Measurements from ENCODE around the gene WTAP. TPM values are rescaled to one million over a fixed set of nuclear protein-coding genes. Genes with fewer than 3 reads are reported as not detected.

The WTAP gene
- total RNA-seq, 4 donors from 2014 or later: 83.6 to 132 (median 119) TPM

GRCh38 chr6:159691133-159691962 lies 36.0 kb upstream of the WTAP start:
- WGBS, 2 donors: 21 to 27% methylated on average over 11 of the region's 11 CpGs
- peak overlapping the region; percentile 37 to 97 (median 93) for H3K27ac ChIP-seq
- no peak for DNase-seq

DNA sequence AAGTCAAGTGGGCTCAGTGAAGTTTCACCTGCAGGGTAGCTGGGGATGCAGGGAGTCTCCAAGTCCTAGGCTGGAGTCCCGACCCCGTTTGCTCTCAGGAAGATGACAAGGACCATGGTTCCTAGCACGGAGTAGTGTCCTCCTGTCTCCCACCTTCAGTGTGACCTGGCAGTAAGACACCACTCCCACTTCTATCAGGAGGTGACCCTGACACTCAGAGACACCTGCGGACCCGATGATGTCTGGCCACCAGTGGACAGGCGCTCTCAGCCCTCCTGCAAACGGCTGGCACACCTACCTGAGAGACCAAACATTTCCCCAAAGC lies 35.4 kb upstream of the WTAP start:
- no peaks in the 10 kb centered on the region for H3K27me3 ChIP-seq
- DNase-seq: peak in 1 of 2 donors; percentile 5
- H3K4me1 ChIP-seq: peaks cover 9 to 18% of the 10 kb centered on the region in 2 donors

More at GRCh38 chr6:159691133-159691962, 36.0 kb upstream of the WTAP start:
- no peaks in the 10 kb centered on the region for H3K9me3 ChIP-seq
- peaks cover 9 to 18% of the 10 kb centered on the region in 2 donors for H3K4me1 ChIP-seq
- H3K36me3 ChIP-seq: peaks cover 6 to 9% of the 10 kb centered on the region in 2 donors
- no peaks in the 10 kb centered on the region for H3K27me3 ChIP-seq
- intact Hi-C loops (cut with DNase I): loop anchor here (5.0 to 10.0 kb wide), 2 partner anchors 73 to 96 kb away; partner anchors contain the start of genes ACAT2 and TCP1
- no peak for TF ChIP-seq POLR2A (IDR thresholded peaks at IDR 0.05)
- TF ChIP-seq, protein P1, sequence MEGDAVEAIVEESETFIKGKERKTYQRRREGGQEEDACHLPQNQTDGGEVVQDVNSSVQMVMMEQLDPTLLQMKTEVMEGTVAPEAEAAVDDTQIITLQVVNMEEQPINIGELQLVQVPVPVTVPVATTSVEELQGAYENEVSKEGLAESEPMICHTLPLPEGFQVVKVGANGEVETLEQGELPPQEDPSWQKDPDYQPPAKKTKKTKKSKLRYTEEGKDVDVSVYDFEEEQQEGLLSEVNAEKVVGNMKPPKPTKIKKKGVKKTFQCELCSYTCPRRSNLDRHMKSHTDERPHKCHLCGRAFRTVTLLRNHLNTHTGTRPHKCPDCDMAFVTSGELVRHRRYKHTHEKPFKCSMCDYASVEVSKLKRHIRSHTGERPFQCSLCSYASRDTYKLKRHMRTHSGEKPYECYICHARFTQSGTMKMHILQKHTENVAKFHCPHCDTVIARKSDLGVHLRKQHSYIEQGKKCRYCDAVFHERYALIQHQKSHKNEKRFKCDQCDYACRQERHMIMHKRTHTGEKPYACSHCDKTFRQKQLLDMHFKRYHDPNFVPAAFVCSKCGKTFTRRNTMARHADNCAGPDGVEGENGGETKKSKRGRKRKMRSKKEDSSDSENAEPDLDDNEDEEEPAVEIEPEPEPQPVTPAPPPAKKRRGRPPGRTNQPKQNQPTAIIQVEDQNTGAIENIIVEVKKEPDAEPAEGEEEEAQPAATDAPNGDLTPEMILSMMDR (IDR thresholded peaks at IDR 0.05): peak; percentile 40 to 94 (median 77)
- peak overlapping the region in 2 of 3 donors; percentile 8 to 74 for H3K4me3 ChIP-seq (replicated peaks in 1 of 3)

GRCh38 chr6:159692303-159693127 lies 34.8 kb upstream of the WTAP start:
- DNase-seq: peak; percentile 60 to 61
- Histone ChIP-seq H3K9me3 (no peaks in the 10 kb centered on the region), H3K27ac (peak overlapping the region; percentile 93 to 98 (median 97)), H3K27me3 (no peaks in the 10 kb centered on the region), H3K4me1 (peaks cover 9 to 18% of the 10 kb centered on the region in 2 donors), H3K36me3 (peaks cover 3 to 6% of the 10 kb centered on the region in 2 donors), H3K4me3 (replicated peaks in 1 of 3) (peak overlapping the region; percentile 74 to 88 (median 86))
- TF ChIP-seq, protein P1 (IDR thresholded peaks at IDR 0.05): no peak
- WGBS, 2 donors: 4 to 9% methylated on average over 14 to 25 of the region's 66 CpGs
- intact Hi-C loops (cut with DNase I): loop anchor here (2.0 to 10.0 kb wide), 3 partner anchors 34 to 95 kb away; partner anchors contain the start of genes ACAT2, TCP1 and WTAP

More for the DNA sequence above, 35.4 kb upstream of the WTAP start:
- H3K36me3 ChIP-seq: peaks cover 6 to 9% of the 10 kb centered on the region in 2 donors
- peak overlapping the region; percentile 37 to 97 (median 93) for H3K27ac ChIP-seq
- H3K9me3 ChIP-seq: no peaks in the 10 kb centered on the region
- intact Hi-C loops (cut with DNase I): loop anchor here (2.0 to 10.0 kb wide), 3 partner anchors 35 to 95 kb away; partner anchors contain the start of genes ACAT2, TCP1 and WTAP
- WGBS, 2 donors: 33 to 44% methylated on average over 7 of the region's 7 CpGs
- peak overlapping the region in 2 of 3 donors; percentile 8 to 74 for H3K4me3 ChIP-seq (replicated peaks in 1 of 3)
- no peak for TF ChIP-seq POLR2A (IDR thresholded peaks at IDR 0.05)
- TF ChIP-seq, protein P1 (IDR thresholded peaks at IDR 0.05): no peak

DNA sequence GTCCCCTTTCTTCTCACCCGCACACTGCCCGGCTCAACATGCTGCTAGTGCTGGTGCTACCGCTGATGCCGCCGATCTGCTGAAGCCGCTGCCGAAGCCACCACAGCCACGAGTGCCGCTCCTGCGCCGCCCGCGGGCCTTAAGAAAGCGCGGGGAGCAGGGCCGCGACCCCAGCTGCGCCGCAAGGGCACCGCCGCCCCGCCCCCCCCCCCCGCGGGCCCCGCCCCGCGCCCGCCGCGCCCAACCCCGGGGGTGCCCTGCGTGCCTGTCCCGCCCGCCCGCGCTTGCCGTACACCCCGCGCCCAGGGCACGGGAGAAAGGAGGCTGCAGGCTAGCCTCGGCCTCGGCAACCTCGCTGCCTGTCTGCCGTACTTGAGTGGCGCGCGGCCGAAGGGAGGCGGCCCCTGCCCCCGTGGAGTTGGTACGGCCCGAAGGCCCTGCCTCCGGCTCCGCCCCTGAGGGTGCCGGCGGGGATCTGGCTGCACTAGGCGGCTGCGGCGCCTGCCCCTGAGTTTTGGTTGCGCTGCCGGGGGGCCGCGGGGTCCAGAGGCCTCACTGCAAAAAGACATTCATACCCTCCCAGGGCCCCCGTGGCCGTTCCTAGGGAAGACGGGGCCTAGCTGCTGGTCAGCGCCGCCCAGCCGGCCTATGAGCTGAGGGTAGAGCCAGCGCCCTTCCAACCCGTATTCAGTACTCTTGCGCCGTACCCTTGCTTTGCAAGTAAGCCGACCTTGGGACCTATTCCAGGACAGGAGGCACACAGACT lies 34.0 kb upstream of the WTAP start, which contains the start of gene SOD2:
TSS of gene SOD2 (minus strand) at position 114 of the 766 bp plus-strand sequence. CDS start at position 40, 74 bp downstream.
- TF ChIP-seq, protein P1 (IDR thresholded peaks at IDR 0.05): no peak
- TF ChIP-seq POLR2A (IDR thresholded peaks at IDR 0.05): peak; percentile 66 to 89
- Histone ChIP-seq H3K9me3 (no peaks in the 10 kb centered on the region), H3K27ac (peak within 1 kb of the TSS; percentile 93 to 98 (median 97)), H3K27me3 (no peaks in the 10 kb centered on the region), H3K4me1 (peaks cover 9 to 18% of the 10 kb centered on the region in 2 donors), H3K36me3 (peaks cover 0 to 6% of the 10 kb centered on the region in 2 donors), H3K4me3 (replicated peaks in 1 of 3) (peak within 1 kb of the TSS; percentile 74 to 88 (median 86))
- WGBS, 2 donors: 0% methylated on average over 7 to 10 of the region's 74 CpGs
- DNase-seq: peak; percentile 82 to 83
- intact Hi-C loops (cut with DNase I): loop anchor here (2.0 to 10.0 kb wide), 3 partner anchors 33 to 94 kb away; partner anchors contain the start of genes ACAT2, TCP1 and WTAP

Measured in thyroid gland (tissue), 4 donors.